ENCODE results near the gene DNAH17. TPM values are rescaled to one million over a fixed set of nuclear protein-coding genes. Genes with fewer than 3 reads are reported as not detected.

Gene DNAH17
- total RNA-seq, 4 donors from 2014 or later: under 0.01 TPM; not detected in 2

DNA sequence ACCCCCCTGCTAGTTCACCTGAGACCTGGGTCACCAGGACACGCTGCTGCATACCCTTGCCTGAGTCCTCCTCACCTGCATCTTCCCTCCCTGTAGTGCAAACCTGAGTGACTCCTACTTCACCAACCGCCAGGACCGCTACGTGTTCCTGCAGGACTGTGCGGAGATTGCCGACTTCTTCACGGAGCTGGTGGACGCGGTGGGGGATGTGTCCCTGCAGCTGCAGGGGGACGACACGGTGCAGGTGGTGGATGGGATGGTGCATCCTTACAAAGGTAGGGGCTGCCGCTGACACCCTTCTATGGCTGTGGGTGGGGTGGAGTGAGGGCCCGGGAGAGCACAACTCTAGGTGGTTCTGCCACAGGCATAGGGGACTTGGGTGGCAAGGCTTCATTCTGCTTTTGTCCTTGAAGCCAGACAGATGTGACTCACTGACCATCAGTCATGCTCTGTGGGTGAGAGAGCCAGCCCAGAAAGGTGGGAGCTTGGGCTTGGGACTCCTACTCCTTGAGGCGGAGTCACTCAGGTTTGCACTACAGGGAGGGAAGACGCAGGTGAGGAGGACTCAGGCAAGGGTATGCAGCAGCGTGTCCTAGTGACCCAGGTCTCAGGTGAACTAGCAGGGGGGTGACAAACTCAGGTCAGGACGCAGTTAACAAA lies 176.5 kb downstream of the DNAH17 start:
- no peaks in the 10 kb centered on the region for H3K9me3 ChIP-seq
- H3K4me3 ChIP-seq: no peak overlapping the region
- WGBS, 2 donors: 88 to 89% methylated on average over 17 of the region's 17 CpGs
- H3K4me1 ChIP-seq: peaks cover 0 to 24% (median 7%) of the 10 kb centered on the region in 4 donors
- DNase-seq (ENCODE audit: low spot score in 2 of 2): no peak
- TF ChIP-seq EP300 (IDR thresholded peaks at IDR 0.05): no peak
- TF ChIP-seq, protein P1, sequence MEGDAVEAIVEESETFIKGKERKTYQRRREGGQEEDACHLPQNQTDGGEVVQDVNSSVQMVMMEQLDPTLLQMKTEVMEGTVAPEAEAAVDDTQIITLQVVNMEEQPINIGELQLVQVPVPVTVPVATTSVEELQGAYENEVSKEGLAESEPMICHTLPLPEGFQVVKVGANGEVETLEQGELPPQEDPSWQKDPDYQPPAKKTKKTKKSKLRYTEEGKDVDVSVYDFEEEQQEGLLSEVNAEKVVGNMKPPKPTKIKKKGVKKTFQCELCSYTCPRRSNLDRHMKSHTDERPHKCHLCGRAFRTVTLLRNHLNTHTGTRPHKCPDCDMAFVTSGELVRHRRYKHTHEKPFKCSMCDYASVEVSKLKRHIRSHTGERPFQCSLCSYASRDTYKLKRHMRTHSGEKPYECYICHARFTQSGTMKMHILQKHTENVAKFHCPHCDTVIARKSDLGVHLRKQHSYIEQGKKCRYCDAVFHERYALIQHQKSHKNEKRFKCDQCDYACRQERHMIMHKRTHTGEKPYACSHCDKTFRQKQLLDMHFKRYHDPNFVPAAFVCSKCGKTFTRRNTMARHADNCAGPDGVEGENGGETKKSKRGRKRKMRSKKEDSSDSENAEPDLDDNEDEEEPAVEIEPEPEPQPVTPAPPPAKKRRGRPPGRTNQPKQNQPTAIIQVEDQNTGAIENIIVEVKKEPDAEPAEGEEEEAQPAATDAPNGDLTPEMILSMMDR (IDR thresholded peaks at IDR 0.05): no peak
- no peak for TF ChIP-seq POLR2A (IDR thresholded peaks at IDR 0.05)
- H3K36me3 ChIP-seq: peaks cover 3 to 96% (median 20%) of the 10 kb centered on the region in 3 donors
- no peak overlapping the region for H3K27ac ChIP-seq
- H3K27me3 ChIP-seq: no peaks in the 10 kb centered on the region

DNA sequence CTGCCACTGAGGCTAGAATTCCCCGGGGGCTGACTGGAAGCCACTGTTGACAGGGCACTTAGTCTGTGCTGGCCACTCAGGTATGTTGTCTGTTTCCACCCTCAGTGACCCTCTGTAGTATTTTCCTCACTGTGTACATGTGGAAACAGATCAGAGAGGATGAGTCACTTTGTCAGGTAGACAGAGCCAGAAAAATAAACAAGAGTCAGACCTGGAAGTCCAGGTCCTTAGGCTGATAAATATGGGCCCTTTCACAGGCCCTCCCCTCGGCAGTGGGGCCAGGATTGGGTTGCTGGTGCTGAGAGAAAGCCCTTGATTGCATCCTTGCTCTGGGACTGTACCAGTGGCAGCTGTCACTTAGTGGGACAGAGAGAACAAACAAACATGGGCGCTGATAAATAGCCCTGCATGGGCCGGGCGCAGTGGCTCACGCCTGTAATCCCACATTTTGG lies 177.5 kb downstream of the DNAH17 start:
- peaks cover 3 to 96% (median 20%) of the 10 kb centered on the region in 3 donors for H3K36me3 ChIP-seq
- H3K4me1 ChIP-seq: peaks cover 0 to 24% (median 7%) of the 10 kb centered on the region in 4 donors
- H3K27ac ChIP-seq: no peak overlapping the region
- H3K9me3 ChIP-seq: no peaks in the 10 kb centered on the region
- WGBS, 2 donors: 80 to 82% methylated on average over 6 of the region's 6 CpGs
- DNase-seq (ENCODE audit: low spot score in 2 of 2): no peak
- H3K27me3 ChIP-seq: no peaks in the 10 kb centered on the region
- TF ChIP-seq EP300 (IDR thresholded peaks at IDR 0.05) (no peak), POLR2A (IDR thresholded peaks at IDR 0.05) (no peak)
- TF ChIP-seq, protein P1 (IDR thresholded peaks at IDR 0.05): no peak
- H3K4me3 ChIP-seq: no peak overlapping the region

DNA sequence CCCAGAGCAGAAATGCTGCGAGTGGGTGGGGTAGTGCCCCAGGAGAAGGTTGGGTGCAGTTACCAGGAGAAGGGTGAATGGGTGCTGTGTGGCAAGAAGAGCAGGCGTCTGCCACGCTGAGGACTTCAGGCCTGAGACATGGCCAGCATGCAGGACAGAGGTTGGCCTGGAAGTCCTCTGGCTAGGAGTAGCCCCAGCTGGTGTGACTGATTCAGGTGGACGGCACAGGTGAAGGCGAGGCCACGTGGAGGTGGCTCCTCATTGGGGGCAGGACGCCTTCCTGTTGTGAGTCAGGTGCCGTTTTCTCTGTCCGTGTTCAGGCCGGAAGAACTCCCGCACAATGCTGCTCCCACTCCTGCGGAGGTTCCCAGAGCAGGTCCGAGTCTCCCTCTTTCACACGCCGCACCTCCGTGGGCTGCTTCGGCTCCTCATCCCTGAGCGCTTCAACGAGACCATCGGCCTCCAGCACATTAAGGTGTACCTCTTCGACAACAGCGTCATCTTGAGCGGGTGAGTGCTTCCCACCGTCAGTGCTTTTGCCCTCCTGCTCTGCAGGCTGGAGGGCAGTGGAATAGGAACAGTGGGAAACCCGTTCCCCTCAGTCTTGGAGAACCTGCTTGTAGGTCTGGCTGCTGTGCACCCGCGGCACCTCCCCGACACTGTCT lies 178.0 kb downstream of the DNAH17 start:
- H3K9me3 ChIP-seq: no peaks in the 10 kb centered on the region
- peaks cover 0 to 24% (median 7%) of the 10 kb centered on the region in 4 donors for H3K4me1 ChIP-seq
- H3K36me3 ChIP-seq: peaks cover 3 to 96% (median 20%) of the 10 kb centered on the region in 3 donors
- 86% methylated on average over 28 of the region's 28 CpGs for whole genome bisulfite sequencing, 2 donors
- H3K4me3 ChIP-seq: no peak overlapping the region
- H3K27me3 ChIP-seq: no peaks in the 10 kb centered on the region
- H3K27ac ChIP-seq: no peak overlapping the region
- DNase-seq (ENCODE audit: low spot score in 2 of 2): no peak
- TF ChIP-seq POLR2A (IDR thresholded peaks at IDR 0.05) (no peak), EP300 (IDR thresholded peaks at IDR 0.05) (no peak)
- TF ChIP-seq, protein P1 (IDR thresholded peaks at IDR 0.05): no peak

DNA sequence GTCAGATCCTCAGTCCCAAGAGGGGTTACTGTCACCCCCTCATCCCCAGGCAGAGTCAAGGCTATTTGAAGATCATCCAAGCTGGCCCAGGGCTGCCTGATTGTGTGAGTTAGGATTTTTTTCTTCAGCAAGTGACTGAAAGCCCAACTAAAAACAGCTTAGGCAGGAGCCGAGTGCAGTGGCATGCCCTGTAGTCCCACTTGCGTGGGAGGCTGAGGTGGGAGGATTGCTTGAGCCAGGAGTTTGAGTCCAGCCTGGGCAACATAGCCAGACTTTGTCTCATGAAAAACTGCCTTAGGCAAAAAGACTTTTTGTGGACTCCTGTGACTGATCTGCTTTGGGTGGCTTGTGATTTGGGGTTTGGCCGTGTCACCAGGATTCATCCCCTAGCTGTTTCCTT lies 178.8 kb downstream of the DNAH17 start:
- DNase-seq (ENCODE audit: low spot score in 2 of 2): no peak
- TF ChIP-seq, protein P1 (IDR thresholded peaks at IDR 0.05): no peak
- TF ChIP-seq POLR2A (IDR thresholded peaks at IDR 0.05): no peak
- no peak for TF ChIP-seq EP300 (IDR thresholded peaks at IDR 0.05)
- no peak overlapping the region for H3K27ac ChIP-seq
- H3K27me3 ChIP-seq: no peaks in the 10 kb centered on the region
- peaks cover 3 to 93% (median 20%) of the 10 kb centered on the region in 3 donors for H3K36me3 ChIP-seq
- 80 to 83% methylated on average over 3 of the region's 3 CpGs for WGBS, 2 donors
- peaks cover 0 to 24% (median 7%) of the 10 kb centered on the region in 4 donors for H3K4me1 ChIP-seq
- H3K4me3 ChIP-seq: no peak overlapping the region
- no peaks in the 10 kb centered on the region for H3K9me3 ChIP-seq

DNA sequence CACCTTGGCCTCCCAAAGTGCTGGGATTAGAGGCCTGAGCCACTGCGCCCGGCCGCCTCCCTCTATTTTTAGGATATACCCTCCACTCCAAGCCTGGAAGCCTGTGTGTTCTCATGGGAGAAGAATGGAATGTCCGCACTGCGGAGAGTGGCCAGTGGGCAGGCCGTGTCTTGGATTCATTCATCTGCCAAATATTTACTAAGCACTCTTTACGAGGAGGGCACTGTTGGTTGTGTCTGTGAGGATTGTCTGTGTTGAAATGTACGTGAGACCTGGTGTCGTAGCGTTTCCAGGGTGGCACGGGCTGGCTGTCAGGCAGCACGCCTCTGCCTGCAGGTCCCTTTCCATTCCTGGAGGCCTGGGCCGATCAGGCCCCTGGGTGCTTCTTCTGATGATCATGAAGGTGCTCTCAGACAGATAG lies 179.5 kb downstream of the DNAH17 start:
- Histone ChIP-seq H3K36me3 (peaks cover 3 to 91% (median 20%) of the 10 kb centered on the region in 3 donors), H3K4me3 (no peak overlapping the region)
- 51 to 52% methylated on average over 12 of the region's 13 CpGs for WGBS, 2 donors

More for the DNA sequence above, 179.5 kb downstream of the DNAH17 start:
- H3K27ac ChIP-seq: peak overlapping the region in 2 of 4 donors; percentile 43 to 62
- H3K9me3 ChIP-seq: no peaks in the 10 kb centered on the region
- no peaks in the 10 kb centered on the region for H3K27me3 ChIP-seq
- H3K4me1 ChIP-seq: peaks cover 0 to 24% (median 7%) of the 10 kb centered on the region in 4 donors
- no peak for DNase-seq (ENCODE audit: low spot score in 2 of 2)
- TF ChIP-seq EP300 (IDR thresholded peaks at IDR 0.05) (no peak), POLR2A (IDR thresholded peaks at IDR 0.05) (no peak)
- TF ChIP-seq, protein P1 (IDR thresholded peaks at IDR 0.05): no peak
